HEK293T (cell line): Measurements from ENCODE around the gene HKDC1.

Experiments used
- CTCF ChIA-PET: fragments of 350-600 bp; formaldehyde crosslinking; extraction: SDS; loops from one replicate; lab custom pipeline; 2021; ENCODE audit warnings: antibody characterized with exemption, inconsistent platforms; lab: Yijun Ruan, JAX
- POLR2A ChIA-PET: fragments of 350-600 bp; formaldehyde crosslinking; extraction: SDS; loops from one replicate; lab custom pipeline; 2020; ENCODE audit warnings: antibody characterized with exemption, inconsistent platforms; lab: Yijun Ruan, JAX
- DNase-seq: peaks from one replicate; pipeline ENCODE4 v3.0.0; 2012; ENCODE audit warnings: mixed read lengths; ENCODE audit errors: extremely low spot score
- ARNT ChIP-seq: fragments of 450-650 bp; IDR thresholded peaks from 2 replicates; pipeline ENCODE4 v1.6.1; 2017; ENCODE audit warnings: mild to moderate bottlenecking
- BHLHE40 ChIP-seq: fragments of 450-650 bp; IDR thresholded peaks from 2 replicates; pipeline ENCODE4 v1.6.1; 2016; ENCODE audit warnings: mild to moderate bottlenecking, moderate library complexity, borderline replicate concordance
- CTBP1 ChIP-seq: fragments of 450-650 bp; IDR thresholded peaks from 2 replicates; pipeline ENCODE4 v1.6.1; 2016; ENCODE audit warnings: borderline replicate concordance
- ELF4 ChIP-seq: fragments of 450-650 bp; IDR thresholded peaks from 2 replicates; pipeline ENCODE4 v1.6.1; 2017; ENCODE audit warnings: antibody characterized with exemption
- FOXA1 ChIP-seq: fragments of 450-650 bp; IDR thresholded peaks from 2 replicates; pipeline ENCODE4 v1.6.1; 2016; ENCODE audit warnings: mild to moderate bottlenecking
- FOXK2 ChIP-seq: fragments of 450-650 bp; IDR thresholded peaks from 2 replicates; pipeline ENCODE4 v1.6.1; 2016; ENCODE audit warnings: mild to moderate bottlenecking
- FOXM1 ChIP-seq: fragments of 450-650 bp; IDR thresholded peaks from 2 replicates; pipeline ENCODE4 v1.6.1; 2017; ENCODE audit warnings: mild to moderate bottlenecking, borderline replicate concordance
- HDGF ChIP-seq: fragments of 450-650 bp; IDR thresholded peaks from 2 replicates; pipeline ENCODE4 v1.6.1; 2017; ENCODE audit warnings: antibody characterized with exemption, borderline replicate concordance
- L3MBTL2 ChIP-seq: fragments of 450-650 bp; conservative IDR thresholded peaks from 2 replicates; pipeline ENCODE4 v1.6.1; 2016; ENCODE audit warnings: mild to moderate bottlenecking
- LEF1 ChIP-seq: fragments of 450-650 bp; IDR thresholded peaks from 2 replicates; pipeline ENCODE4 v1.6.1; 2017; ENCODE audit warnings: mild to moderate bottlenecking, borderline replicate concordance
- NFRKB ChIP-seq: fragments of 450-650 bp; IDR thresholded peaks from 2 replicates; pipeline ENCODE4 v1.6.1; 2016; ENCODE audit warnings: mild to moderate bottlenecking, moderate library complexity
- SP1 ChIP-seq: fragments of 450-650 bp; IDR thresholded peaks from 2 replicates; pipeline ENCODE4 v1.6.1; 2017
- SUZ12 ChIP-seq: fragments of 450-650 bp; IDR thresholded peaks from 2 replicates; pipeline ENCODE4 v1.6.1; 2016; ENCODE audit warnings: mild to moderate bottlenecking
- TARDBP ChIP-seq: fragments of 450-650 bp; IDR thresholded peaks from 2 replicates; pipeline ENCODE4 v1.6.1; 2016
- ZNF384 ChIP-seq: fragments of 450-650 bp; IDR thresholded peaks from 2 replicates; pipeline ENCODE4 v1.6.1; 2016
- TF ChIP-seq, protein P1 (sequence below): fragments of 450-650 bp; IDR thresholded peaks from 2 replicates; pipeline ENCODE4 v1.6.1; 2016

Gene HKDC1

DNA sequence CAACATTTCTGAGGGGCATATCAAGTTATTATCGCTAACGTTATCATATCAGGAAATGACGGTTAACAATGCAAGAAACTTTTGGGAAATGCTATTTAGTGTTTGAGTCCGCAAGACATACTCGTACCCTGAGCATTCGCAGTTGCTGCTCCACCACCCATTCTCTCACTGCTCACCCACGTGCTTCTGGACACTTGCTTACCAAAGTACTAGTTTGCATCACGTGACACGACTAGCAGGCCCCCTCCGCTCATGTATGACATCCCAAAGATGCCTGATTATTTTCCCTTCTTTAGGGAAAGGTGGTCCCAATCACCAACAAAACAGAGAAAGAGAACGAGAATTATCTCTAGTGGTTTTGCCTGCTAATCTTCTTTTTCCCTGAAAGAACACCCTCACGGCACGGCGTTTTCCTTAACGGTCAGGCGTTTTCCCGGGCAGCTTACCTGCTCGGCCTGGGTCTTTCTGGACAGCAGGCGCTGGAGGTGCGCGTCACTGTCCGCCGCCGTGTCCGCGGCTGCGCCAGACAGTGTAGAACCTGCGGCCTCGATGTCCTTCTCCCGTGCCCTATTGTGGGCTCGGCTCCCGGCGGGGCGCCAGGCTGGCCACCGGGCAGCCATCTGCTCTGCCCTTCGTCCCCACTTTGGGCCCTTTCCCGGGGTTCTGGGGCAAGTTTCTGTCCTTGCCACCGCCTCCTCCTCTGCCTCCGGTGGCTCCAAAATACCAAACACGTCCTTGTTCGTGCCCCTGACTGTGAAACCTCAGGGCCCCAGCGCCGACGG is 40.2 kb upstream of the HKDC1 start, which contains the start of gene SUPV3L1:
TSS of gene SUPV3L1 (plus strand) at position 492 of the 782 bp plus-strand sequence. CDS start at position 550, 58 bp downstream.
- TF ChIP-seq SP1 (no peak), LEF1 (no peak), ELF4 (peak; percentile 26), HDGF (no peak), FOXK2 (peak; percentile 92), NFRKB (peak; percentile 71), FOXA1 (no peak), L3MBTL2 (peak; percentile 98)
- TF ChIP-seq, protein P1, sequence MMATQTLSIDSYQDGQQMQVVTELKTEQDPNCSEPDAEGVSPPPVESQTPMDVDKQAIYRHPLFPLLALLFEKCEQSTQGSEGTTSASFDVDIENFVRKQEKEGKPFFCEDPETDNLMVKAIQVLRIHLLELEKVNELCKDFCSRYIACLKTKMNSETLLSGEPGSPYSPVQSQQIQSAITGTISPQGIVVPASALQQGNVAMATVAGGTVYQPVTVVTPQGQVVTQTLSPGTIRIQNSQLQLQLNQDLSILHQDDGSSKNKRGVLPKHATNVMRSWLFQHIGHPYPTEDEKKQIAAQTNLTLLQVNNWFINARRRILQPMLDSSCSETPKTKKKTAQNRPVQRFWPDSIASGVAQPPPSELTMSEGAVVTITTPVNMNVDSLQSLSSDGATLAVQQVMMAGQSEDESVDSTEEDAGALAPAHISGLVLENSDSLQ, result peak; percentile 22; the same call in 1 of the 2 replicates
- ChIA-PET CTCF (no interaction called here), POLR2A (interaction anchor here (1.4 kb wide), 1 partner anchor 36 kb away, joined by 5 read pairs; no protein-coding TSS in a partner anchor)
- DNase-seq, result peak; percentile 91

DNA sequence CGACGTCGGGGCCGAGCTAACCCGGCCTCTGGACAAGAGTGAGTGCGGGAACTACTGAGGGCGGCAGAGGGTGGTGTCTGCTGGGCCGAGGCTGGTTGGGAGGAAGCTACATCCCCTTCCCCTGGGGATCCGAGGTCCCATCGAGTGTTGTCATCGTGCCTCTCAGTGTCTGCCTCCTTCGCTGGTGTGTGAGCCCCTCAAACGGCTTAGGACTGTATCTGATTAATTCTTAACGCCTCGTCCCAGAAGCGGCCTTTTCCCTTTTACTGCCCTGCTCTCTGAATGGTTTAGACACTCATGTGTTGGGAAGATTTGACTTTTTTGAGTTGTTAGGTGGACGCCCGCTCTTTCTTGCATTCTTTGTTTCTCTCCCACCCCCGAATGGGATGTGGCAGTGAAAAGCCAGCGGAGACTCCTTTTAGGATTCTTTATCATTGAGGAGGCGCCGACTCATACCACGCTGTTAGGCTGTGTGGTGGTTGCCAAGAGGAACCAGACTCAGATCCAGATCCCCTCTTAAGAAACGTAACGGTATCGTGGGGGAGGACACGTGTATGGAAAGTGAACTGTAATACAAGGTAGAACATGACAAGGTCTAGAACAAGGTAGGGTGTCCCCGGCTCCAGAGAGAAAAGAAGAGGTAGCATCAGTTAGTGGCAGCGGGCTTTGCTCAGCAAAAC is 39.5 kb upstream of the HKDC1 start:
- no peak for DNase-seq

DNA sequence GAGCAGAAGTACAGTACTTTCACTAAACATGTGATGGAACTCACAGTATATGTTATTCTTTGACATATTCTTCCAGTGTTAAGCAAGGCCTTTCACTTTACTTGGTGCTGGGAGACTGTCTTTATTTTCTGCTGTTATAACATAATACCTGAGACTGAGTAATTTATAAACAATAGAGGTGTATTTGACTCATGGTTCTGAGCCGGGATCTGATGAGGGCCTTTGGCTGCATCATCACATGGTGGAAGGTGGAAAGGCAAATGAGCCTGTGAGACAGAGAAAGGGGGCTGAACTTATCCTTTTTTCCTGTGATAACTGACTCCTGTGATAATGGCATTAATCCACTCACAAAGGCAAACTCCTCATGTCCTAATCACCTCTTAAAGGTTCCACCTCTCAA is 38.7 kb upstream of the HKDC1 start:
- no peak for TF ChIP-seq FOXM1
- TF ChIP-seq TARDBP, result no peak
- TF ChIP-seq ARNT, result no peak
- no peak for TF ChIP-seq BHLHE40
- no peak for TF ChIP-seq FOXK2
- no peak for TF ChIP-seq CTBP1
- no peak for TF ChIP-seq HDGF
- no peak for TF ChIP-seq SUZ12
- TF ChIP-seq FOXA1, result no peak
- no peak for TF ChIP-seq NFRKB
- no peak for DNase-seq
- ChIA-PET CTCF (no interaction called here), POLR2A (no interaction called here)

More for the DNA sequence above, 39.5 kb upstream of the HKDC1 start:
- ChIA-PET CTCF (no interaction called here), POLR2A (interaction anchor here (1.4 kb wide), 1 partner anchor 35 kb away, joined by 5 read pairs; no protein-coding TSS in a partner anchor)
- TF ChIP-seq SUZ12 (no peak), ARNT (no peak), CTBP1 (no peak), ELF4 (no peak), TARDBP (no peak), FOXM1 (no peak), FOXA1 (no peak), BHLHE40 (no peak), HDGF (no peak), L3MBTL2 (no peak)
- TF ChIP-seq, protein P1, result no peak

DNA sequence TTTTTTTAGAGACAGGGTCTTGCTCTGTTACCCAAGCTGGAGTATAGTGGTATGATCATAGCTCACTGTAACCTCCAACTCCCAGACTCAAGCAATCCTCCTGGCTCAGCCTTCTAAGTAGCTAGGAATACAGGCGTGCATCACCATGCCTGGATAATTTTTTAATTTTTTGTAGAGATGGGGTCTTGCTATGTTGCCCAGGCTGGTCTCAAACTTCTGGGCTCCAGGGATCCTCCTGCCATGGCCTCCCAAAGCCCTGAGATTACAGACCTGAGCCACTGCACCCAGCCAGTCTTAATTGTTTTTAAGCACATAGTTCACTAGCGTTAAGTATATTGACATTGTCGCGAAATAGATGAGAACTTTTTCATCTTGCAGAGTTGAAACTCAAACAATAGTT is 38.1 kb upstream of the HKDC1 start:
- TF ChIP-seq ELF4 (no peak), SP1 (no peak), FOXK2 (no peak), CTBP1 (no peak), FOXA1 (no peak), ARNT (no peak), TARDBP (no peak)
- DNase-seq, result no peak
- ChIA-PET POLR2A (no interaction called here), CTCF (no interaction called here)

DNA sequence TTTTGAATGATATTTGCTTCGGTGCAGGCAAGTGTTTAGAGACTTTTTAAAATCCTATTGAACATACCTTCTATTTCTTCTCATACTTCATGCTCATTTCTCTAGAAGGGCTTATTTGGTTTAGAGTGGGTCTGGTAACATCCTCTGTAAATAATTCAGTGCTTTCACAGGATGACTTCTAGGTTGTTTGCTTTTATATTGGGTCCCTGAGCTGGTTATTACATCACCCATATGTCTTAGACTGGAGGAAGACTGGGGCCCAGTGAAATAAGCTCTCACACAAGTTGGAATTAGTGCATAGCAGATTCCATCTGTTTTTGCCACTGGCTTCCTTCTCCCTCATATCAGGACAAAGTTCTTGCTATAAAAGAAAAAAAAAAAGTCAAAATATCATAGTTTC is 33.6 kb upstream of the HKDC1 start:
- no peak for DNase-seq
- TF ChIP-seq BHLHE40, result no peak
- TF ChIP-seq, protein P1, result no peak
- no peak for TF ChIP-seq FOXA1
- TF ChIP-seq SP1, result no peak
- CTCF ChIA-PET, result no interaction called here
- POLR2A ChIA-PET, result no interaction called here

DNA sequence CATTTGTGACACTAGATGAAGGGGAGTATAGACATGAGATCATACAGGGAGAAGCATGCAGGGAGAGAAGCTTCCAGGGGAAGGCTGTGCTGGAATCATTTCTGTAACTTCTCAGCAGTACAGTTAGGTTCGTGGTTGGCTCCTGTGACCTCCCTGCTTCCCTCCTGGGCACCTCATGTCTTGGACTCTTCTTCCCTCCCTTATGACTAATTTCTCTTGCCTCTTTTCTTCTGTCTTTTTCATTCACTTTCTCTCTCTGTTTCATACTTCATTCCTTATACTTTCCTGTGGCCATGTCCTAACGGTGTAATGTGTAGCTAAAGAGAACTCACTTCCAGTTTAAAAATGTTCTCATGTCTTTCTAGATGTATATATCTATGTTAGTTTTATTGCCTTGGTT is 19.1 kb upstream of the HKDC1 start:
- TF ChIP-seq ARNT (no peak), FOXM1 (no peak), HDGF (no peak), ELF4 (no peak), CTBP1 (no peak), ZNF384 (no peak), SP1 (no peak), TARDBP (no peak), L3MBTL2 (no peak), NFRKB (no peak), SUZ12 (no peak), LEF1 (no peak), FOXA1 (no peak)
- TF ChIP-seq, protein P1, result no peak
- CTCF ChIA-PET, result interaction anchor here (0.7 kb wide), 1 partner anchor 63 kb away, joined by 4 read pairs; no protein-coding TSS in a partner anchor
- POLR2A ChIA-PET, result no interaction called here
- DNase-seq, result no peak
